PC-3 (cell line): Measurements from ENCODE around the gene CYP2R1.

Source experiments
- EZH2 ChIP-seq: fragments of 300-600 bp; sonication (generic); IDR thresholded peaks from one replicate; pipeline ENCODE4 v1.6.1; 2017; ENCODE audit warnings: antibody characterized with exemption, mild to moderate bottlenecking, low read length; ENCODE audit not compliant: unreplicated experiment
- EZH2phosphoT487 ChIP-seq: fragments of 300-600 bp; sonication (generic); IDR thresholded peaks from 2 replicates; pipeline ENCODE4 v1.6.1; 2018; ENCODE audit warnings: mild to moderate bottlenecking, antibody characterized with exemption, low read length, borderline replicate concordance
- TF ChIP-seq, protein P1 (sequence below): fragments of 300-600 bp; sonication (generic); conservative IDR thresholded peaks from 2 replicates; pipeline ENCODE4 v1.5.1; 2017; ENCODE audit warnings: antibody characterized with exemption, low read depth, mild to moderate bottlenecking, low read length

DNA sequence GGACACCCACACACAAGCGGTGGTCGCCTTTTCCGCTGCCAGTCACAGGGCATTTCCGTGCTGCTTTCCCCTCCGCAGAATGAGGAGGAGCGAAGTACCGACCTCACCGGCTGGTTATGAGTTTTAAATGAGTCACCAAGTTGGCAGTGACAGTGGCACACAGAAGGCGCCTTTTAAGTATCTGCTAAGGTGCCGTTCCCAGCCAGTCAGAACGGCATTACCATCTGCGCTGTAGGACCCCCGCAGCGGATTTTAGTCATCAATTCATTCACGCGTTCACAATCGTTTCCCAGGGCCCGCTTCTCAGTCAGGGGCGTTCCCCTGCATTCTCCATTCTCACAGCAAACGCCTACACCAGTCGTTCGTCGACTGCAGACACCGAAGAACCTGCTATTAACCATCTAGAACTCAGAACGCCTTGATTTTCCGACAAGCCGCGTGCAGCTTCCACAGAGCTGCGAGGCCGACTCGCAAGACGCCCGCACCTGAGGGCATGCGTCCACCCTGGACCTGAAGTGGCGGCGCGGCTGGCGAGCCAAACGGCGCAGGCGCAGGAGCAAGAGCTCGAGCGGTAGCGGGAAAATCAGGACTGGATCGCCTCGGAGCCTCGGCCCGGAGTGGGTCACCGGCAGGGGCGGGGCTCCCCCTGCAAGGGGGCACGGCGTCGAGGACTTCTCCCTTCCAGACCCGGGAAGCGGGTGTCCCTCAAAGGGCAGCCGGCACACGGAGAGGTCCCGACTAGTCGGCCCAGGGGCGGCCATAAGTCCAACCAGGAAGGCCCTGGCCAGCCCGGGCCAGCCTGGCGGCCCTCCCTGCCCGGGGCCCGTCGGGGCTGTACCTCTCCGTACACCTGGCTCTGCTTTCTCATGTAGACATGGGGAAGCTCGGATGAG, 642 bp downstream of the CYP2R1 start:
- TF ChIP-seq, protein P1, sequence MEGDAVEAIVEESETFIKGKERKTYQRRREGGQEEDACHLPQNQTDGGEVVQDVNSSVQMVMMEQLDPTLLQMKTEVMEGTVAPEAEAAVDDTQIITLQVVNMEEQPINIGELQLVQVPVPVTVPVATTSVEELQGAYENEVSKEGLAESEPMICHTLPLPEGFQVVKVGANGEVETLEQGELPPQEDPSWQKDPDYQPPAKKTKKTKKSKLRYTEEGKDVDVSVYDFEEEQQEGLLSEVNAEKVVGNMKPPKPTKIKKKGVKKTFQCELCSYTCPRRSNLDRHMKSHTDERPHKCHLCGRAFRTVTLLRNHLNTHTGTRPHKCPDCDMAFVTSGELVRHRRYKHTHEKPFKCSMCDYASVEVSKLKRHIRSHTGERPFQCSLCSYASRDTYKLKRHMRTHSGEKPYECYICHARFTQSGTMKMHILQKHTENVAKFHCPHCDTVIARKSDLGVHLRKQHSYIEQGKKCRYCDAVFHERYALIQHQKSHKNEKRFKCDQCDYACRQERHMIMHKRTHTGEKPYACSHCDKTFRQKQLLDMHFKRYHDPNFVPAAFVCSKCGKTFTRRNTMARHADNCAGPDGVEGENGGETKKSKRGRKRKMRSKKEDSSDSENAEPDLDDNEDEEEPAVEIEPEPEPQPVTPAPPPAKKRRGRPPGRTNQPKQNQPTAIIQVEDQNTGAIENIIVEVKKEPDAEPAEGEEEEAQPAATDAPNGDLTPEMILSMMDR, result no peak
- TF ChIP-seq EZH2phosphoT487 (no peak), EZH2 (no peak)
